Uterus (tissue), 4 donors: Measurements from ENCODE around the gene PSMD10. TPM values are rescaled to one million over a fixed set of nuclear protein-coding genes. Genes with fewer than 3 reads are reported as not detected.

Source experiments
- total RNA-seq, 4 donors: library from RNA; depleted of rRNA in 3 of 4; stranded (reverse); fragments of >200 nt in 3 of 4; gene quantifications; one replicate each; pipeline versions ENCODE4 v1.1.0 to v1.2.4, GENCODE V29; 2014 to 2023
- donor health status: DM: yes; HTN: yes; CAD: no.

PSMD10 gene
- total RNA-seq, 4 donors from 2014 or later = 19.1 to 89.9 (median 43.6) TPM

Other genes starting within 250 kb of the PSMD10 start
- not detected for gene TEX13B, start 109.2 kb downstream of the PSMD10 start, total RNA-seq
- under 1 TPM in 2 of 4 donors, not detected in 2; 0.37 to 0.48 TPM for gene VSIG1, start 46.5 kb downstream of the PSMD10 start, total RNA-seq
- gene ATG4A, start 236 bp upstream of the PSMD10 start, total RNA-seq = 10 to 100 TPM in 2 of 4 donors, 1 to 10 TPM in 2; 4.9 to 13.2 (median 8.9) TPM